Head of caudate nucleus (tissue), 42 donors: Measurements from ENCODE around the gene NOL4L.
"Not testable (repeated sequence)": the region's sequence is repeated elsewhere in the genome, so short reads cannot be mapped to it uniquely, and the experiment has no call there.

ENCODE experiments used
- DNase-seq, 42 donors: peaks; one replicate each; pipeline versions ENCODE4 v3.0.0 to v3.0.0-alpha.2; 2020 to 2021; ENCODE audit warnings: mixed read lengths in 7 of 42
- intact Hi-C: fragments of 100-400 bp; cut with DNase I; formaldehyde crosslinking; loops from one replicate; pipeline ENCODE4 v1.15.0; 2022

The NOL4L gene

GRCh38 chr20:32505723-32506473 is 79.2 kb downstream of the NOL4L start:
- no peak for DNase-seq
- intact Hi-C loops: no loop called here

GRCh38 chr20:32501709-32502108 is 83.4 kb downstream of the NOL4L start:
- no peak for DNase-seq
- intact Hi-C loops: no loop called here

DNA sequence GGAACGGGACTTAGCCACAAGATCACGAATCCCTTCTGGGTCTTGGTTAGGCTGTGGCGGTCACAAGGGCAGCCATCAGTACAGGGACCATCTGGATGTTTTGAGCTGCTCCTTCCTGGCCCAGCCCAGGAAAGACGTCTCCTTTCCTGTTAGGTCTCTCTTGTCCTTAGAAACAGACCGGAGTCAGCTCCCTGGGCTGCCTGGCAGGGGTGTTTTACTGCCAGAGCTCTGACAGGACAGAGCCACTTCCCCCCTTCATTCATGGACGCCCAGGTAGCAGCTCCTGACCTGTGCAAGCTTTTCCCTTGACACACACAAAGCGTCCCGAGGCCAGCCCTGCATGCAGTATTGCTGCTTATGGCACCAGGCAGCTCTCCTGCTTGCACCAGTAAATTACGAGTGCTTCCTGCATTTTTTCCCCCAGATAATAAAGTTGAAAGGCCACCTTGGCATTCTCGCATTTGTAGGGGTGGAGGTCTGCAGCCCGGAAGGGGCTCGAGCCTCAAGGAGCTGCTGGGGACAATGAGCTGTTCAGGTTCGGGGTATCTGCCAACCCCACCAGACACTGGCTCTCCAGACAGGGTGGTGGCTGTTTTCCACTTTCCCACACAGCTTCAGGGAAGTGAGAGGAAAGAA is 87.4 kb downstream of the NOL4L start:
- intact Hi-C loops: no loop called here
- no peak for DNase-seq

DNA sequence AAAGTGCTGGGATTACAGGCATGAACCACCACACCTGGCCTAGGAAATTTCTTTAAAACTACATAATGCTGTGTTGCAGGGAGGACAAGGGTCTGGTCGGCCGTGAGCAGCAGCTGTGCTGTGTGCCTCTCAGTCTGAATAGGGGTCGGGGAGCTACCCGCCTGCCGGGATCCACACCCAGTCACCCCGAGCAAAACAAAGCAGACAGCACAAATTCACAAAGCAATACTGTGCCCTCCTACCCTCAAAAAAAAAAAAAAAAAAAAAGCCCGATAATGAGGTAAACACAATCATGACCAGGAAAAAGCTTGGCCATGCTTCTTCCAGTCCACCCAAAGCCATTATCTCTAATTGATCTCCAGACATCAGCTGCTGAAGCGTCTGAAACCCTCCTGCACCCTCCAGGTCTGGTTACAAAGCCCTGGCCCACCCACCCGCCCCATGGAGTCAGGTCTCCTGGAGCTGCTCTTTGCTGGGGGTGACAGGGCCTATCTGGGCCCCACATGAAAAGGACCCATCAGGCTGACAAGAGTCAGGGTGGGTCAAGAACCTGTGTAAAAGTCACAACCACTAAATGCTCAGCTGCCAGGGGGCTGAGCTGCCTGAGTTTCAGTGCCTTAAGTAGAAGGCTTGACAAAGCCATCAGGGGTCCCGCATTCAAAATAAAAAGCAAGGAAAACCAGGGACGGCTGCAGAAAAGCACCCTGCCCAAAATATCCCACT is 88.2 kb downstream of the NOL4L start:
- DNase-seq: no peak
- intact Hi-C loops: no loop called here

DNA sequence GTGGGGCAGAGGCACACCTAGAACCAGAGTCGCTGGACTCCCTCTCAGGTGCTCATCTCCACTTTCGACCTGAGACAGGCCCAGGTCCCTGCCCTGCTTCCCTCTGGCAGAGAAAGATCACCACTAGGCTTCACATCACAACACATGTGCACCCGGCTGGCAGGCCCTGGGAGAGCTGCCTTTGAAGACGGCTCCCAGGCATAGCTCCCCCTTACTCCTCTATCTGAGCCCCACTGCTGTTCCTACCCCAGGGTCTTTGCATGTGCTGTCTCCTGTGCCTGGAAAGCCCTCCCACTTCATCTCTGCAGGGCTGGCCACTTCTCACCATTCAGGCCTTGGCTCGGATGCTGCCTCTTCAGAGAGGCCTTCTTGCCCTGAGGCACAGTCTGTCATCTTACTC is 89.2 kb downstream of the NOL4L start:
- DNase-seq: no peak

DNA sequence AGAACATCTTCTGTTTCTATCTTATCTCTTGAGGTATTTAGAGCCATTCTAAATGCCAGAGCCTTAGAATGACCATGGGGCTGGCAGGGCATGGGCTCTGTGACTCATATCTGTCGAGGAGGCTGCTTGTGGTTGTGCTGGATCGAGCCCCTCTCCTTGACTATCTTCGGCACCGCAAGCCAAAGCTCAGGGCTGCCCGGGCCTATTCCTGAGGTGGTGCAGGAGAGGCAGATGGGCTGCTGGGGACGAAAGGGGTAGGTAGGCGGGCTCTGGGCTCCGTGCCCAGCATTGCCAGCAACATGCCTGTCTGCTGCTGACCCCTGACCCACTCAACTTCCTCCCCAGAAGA is 89.9 kb downstream of the NOL4L start:
- intact Hi-C loops: no loop called here
- DNase-seq: no peak

More for the DNA sequence above, 89.2 kb downstream of the NOL4L start:
- intact Hi-C loops: no loop called here

DNA sequence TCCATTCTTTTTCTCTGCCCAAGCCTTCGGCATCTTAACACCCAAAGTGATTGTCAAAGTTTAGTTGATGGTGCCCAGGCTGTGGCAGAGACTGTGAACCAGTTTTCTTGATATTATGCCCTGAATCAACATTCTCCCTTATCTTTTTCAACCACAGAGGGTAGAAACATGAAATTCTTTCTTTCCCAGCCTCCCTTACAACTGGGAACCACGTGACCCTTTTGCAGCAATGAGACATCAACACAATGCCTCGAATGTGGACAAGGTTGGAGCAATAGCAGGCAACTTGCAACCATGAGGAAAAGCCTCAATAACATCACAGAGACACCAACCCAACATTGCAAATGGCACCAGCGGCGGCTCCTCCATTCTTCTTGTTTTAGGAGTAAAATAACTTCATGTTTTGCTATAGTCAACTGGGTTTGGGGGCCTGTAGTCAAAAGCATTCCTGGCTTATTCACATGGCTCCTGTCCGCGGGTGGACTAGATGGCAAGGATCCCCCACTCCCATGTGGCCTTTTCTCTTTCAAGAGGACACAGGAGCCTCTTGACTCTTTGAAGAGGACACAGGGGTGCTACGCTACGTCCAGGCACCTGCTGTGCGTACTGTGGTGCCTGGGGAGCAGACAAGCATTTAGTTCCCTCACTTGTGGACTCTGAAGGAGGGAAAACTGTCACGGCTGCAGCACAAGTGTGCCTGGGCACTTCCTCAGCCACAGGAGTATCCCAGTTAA is 90.5 kb downstream of the NOL4L start:
- intact Hi-C loops: no loop called here
- DNase-seq: no peak

- DNase-seq: no peak
- intact Hi-C loops: no loop called here
Observed at GRCh38 chr20:32493356-32493755, 91.8 kb downstream of the NOL4L start.

GRCh38 chr20:32491764-32492151 is 93.4 kb downstream of the NOL4L start:
- DNase-seq, intact Hi-C loops: not testable (repeated sequence)

- DNase-seq: no peak
- intact Hi-C loops: no loop called here
Observed at GRCh38 chr20:32490942-32491763, 94.0 kb downstream of the NOL4L start.

DNA sequence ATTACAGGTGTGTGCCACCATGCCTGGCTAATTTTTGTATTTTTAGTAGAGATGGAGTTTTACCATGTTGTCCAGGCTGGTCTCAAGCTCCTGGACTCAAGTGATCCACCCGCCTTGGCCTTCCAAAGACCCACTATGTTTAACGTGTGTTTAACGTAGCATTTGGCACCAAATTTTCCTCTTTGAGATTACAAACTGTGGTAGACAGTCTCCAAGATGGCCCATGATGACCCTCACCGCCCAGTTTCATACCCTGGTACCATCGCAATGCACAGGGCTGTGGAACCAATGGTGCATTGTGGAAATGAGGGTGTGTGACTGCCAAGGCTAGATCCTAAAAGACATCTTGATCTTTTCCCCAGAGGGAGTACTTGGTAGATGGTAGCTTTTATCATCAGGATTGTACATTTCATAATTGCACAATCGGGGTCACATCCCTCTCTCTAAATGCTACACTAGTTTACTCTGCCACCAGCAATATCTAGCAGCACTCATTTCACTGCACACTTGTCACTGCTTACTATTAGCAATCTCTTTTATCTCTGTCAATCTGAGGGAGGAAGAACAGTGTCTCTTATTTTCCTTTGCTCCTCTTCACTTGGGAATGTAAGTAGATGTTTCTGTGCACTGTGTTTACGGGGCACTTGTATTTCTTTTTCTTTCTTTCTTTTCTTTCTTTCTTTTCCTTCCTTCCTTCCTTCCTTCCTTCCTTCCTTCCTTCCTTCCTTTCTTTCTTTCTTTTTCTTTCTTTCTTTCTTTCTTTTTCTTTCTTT is 96.9 kb downstream of the NOL4L start:
- DNase-seq: no peak
- intact Hi-C loops: no loop called here

- intact Hi-C loops: no loop called here
- DNase-seq: peak in 1 of 42 donors; percentile 9
Observed at GRCh38 chr20:32487381-32487780, 97.8 kb downstream of the NOL4L start.

DNA sequence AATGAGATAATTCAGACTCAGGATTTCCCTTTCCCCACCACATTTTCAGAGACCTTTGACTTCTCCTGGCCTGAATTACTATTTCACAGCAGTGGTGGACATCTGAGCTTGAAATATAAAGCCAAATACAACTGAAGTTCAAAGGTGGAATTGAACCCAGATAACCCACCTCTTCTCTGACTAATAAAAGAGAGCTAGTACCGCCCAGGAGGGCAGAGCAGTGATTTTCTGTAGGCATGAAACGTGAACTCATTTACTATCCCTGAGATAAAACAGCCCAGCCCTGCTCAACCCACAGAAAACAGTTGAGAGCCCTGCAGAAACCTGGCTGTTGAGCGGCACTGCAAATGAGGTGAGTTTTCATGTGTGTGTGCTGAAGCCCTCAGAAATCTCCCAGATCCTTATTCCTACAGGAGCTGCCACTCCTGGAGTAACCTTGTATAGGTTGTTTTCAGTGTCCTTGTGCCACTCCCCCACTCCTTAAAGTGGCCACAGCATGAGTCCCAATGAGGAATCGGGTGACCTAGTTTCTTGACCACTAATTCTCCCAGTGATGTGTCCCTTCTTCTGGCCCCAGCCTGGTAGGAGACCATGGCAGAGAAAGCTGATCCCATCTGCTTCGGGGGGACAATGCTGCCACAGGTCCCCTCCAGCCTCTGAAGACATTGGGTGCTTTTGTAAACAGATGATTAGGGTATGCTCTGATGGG is 99.2 kb downstream of the NOL4L start:
- DNase-seq: peak in 2 of 42 donors; percentile 5 to 24
- intact Hi-C loops: no loop called here

- DNase-seq: peak; percentile 73 to 96 (median 88)
- intact Hi-C loops: loop anchor here (5.0 kb wide), 1 partner anchor 128 kb away; the partner anchor contains the start of gene ASXL1
Observed at GRCh38 chr20:32484958-32485769, 100.0 kb downstream of the NOL4L start.

- peak in 19 of 42 donors; percentile 36 to 80 (median 51) for DNase-seq
- intact Hi-C loops: loop anchor here (5.0 kb wide), 1 partner anchor 127 kb away; the partner anchor contains the start of gene ASXL1
Observed at GRCh38 chr20:32484225-32484957, 100.7 kb downstream of the NOL4L start.
